ENCODE measurements around the gene TRIM41. TPM values are rescaled to one million over a fixed set of nuclear protein-coding genes. Genes with fewer than 3 reads are reported as not detected.
"Not testable (repeated sequence)": the region's sequence is repeated elsewhere in the genome, so short reads cannot be mapped to it uniquely, and the experiment has no call there.

TRIM41 gene
- total RNA-seq, 4 donors from 2014 or later, result 17.9 to 23.9 (median 18.7) TPM

GRCh38 chr5:181271081-181271480 is 48.0 kb downstream of the TRIM41 start:
- Histone ChIP-seq H3K9me3 (no peaks in the 10 kb centered on the region), H3K4me3 (no peak overlapping the region), H3K27me3 (no peaks in the 10 kb centered on the region), H3K27ac (no peak overlapping the region), H3K36me3 (no peaks in the 10 kb centered on the region), H3K4me1 (no peaks in the 10 kb centered on the region)
- TF ChIP-seq POLR2A (IDR thresholded peaks at IDR 0.05) (no peak), EP300 (IDR thresholded peaks at IDR 0.05; ENCODE audit: low read depth) (no peak), POLR2AphosphoS5 (IDR thresholded peaks at IDR 0.05) (no peak)
- TF ChIP-seq, protein P1, sequence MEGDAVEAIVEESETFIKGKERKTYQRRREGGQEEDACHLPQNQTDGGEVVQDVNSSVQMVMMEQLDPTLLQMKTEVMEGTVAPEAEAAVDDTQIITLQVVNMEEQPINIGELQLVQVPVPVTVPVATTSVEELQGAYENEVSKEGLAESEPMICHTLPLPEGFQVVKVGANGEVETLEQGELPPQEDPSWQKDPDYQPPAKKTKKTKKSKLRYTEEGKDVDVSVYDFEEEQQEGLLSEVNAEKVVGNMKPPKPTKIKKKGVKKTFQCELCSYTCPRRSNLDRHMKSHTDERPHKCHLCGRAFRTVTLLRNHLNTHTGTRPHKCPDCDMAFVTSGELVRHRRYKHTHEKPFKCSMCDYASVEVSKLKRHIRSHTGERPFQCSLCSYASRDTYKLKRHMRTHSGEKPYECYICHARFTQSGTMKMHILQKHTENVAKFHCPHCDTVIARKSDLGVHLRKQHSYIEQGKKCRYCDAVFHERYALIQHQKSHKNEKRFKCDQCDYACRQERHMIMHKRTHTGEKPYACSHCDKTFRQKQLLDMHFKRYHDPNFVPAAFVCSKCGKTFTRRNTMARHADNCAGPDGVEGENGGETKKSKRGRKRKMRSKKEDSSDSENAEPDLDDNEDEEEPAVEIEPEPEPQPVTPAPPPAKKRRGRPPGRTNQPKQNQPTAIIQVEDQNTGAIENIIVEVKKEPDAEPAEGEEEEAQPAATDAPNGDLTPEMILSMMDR (IDR thresholded peaks at IDR 0.05), result no peak
- in situ Hi-C loops (cut with MboI; ENCODE audit: low pct_ligation_motif_present in 1 of 4, low pct_unique_long_range_greater_than_20kb in 1 of 4, low sequenced_read_pairs in 3 of 4) (no loop called here), intact Hi-C loops (cut with DNase I; ENCODE audit: low total_unique reads) (no loop called here)
- 90 to 93% methylated on average over 2 to 3 of the region's 3 CpGs for WGBS, 2 donors (ENCODE audit: low coverage in 1 of 2)
- DNase-seq, result no peak

GRCh38 chr5:181273433-181273744 is 50.3 kb downstream of the TRIM41 start:
- intact Hi-C loops (cut with DNase I; ENCODE audit: low total_unique reads); H3K4me3 ChIP-seq; H3K27ac ChIP-seq; DNase-seq; in situ Hi-C loops (cut with MboI; ENCODE audit: low pct_ligation_motif_present in 1 of 4, low pct_unique_long_range_greater_than_20kb in 1 of 4, low sequenced_read_pairs in 3 of 4); H3K36me3 ChIP-seq; H3K27me3 ChIP-seq; H3K9me3 ChIP-seq; H3K4me1 ChIP-seq: not testable (repeated sequence)
- TF ChIP-seq, protein P1 (IDR thresholded peaks at IDR 0.05), result peak in 2 of 5 experiments; percentile 16
- WGBS, 2 donors (ENCODE audit: low coverage in 1 of 2), result 50 to 57% methylated on average over 1 to 28 of the region's 28 CpGs

GRCh38 chr5:181280251-181280762 is 57.2 kb downstream of the TRIM41 start:
- H3K27me3 ChIP-seq, result no peaks in the 10 kb centered on the region
- TF ChIP-seq, protein P1 (IDR thresholded peaks at IDR 0.05), result no peak
- no peak for TF ChIP-seq EP300 (IDR thresholded peaks at IDR 0.05; ENCODE audit: low read depth)
- no peak for TF ChIP-seq POLR2A (IDR thresholded peaks at IDR 0.05)
- no peak for TF ChIP-seq POLR2AphosphoS5 (IDR thresholded peaks at IDR 0.05)
- DNase-seq, result no peak
- H3K4me1 ChIP-seq, result no peaks in the 10 kb centered on the region
- no peak overlapping the region for H3K27ac ChIP-seq
- in situ Hi-C loops (cut with MboI; ENCODE audit: low pct_ligation_motif_present in 1 of 4, low pct_unique_long_range_greater_than_20kb in 1 of 4, low sequenced_read_pairs in 3 of 4), result no loop called here
- intact Hi-C loops (cut with DNase I; ENCODE audit: low total_unique reads), result no loop called here
- H3K4me3 ChIP-seq, result no peak overlapping the region
- H3K9me3 ChIP-seq, result no peaks in the 10 kb centered on the region
- 85% methylated on average over 6 to 7 of the region's 7 CpGs for WGBS, 2 donors (ENCODE audit: low coverage in 1 of 2)
- no peaks in the 10 kb centered on the region for H3K36me3 ChIP-seq

GRCh38 chr5:181281077-181281983 is 58.2 kb downstream of the TRIM41 start:
- H3K4me1 ChIP-seq, result no peaks in the 10 kb centered on the region
- intact Hi-C loops (cut with DNase I; ENCODE audit: low total_unique reads) (no loop called here), in situ Hi-C loops (cut with MboI; ENCODE audit: low pct_ligation_motif_present in 1 of 4, low pct_unique_long_range_greater_than_20kb in 1 of 4, low sequenced_read_pairs in 3 of 4) (no loop called here)
- DNase-seq, result no peak
- H3K4me3 ChIP-seq, result no peak overlapping the region
- 90 to 91% methylated on average over 27 to 40 of the region's 40 CpGs for WGBS, 2 donors (ENCODE audit: low coverage in 1 of 2)
- no peak overlapping the region for H3K27ac ChIP-seq
- H3K9me3 ChIP-seq, result no peaks in the 10 kb centered on the region
- TF ChIP-seq POLR2AphosphoS5 (IDR thresholded peaks at IDR 0.05) (no peak), EP300 (IDR thresholded peaks at IDR 0.05; ENCODE audit: low read depth) (no peak), POLR2A (IDR thresholded peaks at IDR 0.05) (no peak)
- TF ChIP-seq, protein P1 (IDR thresholded peaks at IDR 0.05), result no peak
- H3K27me3 ChIP-seq, result no peaks in the 10 kb centered on the region
- H3K36me3 ChIP-seq, result no peaks in the 10 kb centered on the region

Measured in transverse colon (tissue), 4 donors.